Measurements from ENCODE around the gene PLCB4.

PLCB4 gene

DNA sequence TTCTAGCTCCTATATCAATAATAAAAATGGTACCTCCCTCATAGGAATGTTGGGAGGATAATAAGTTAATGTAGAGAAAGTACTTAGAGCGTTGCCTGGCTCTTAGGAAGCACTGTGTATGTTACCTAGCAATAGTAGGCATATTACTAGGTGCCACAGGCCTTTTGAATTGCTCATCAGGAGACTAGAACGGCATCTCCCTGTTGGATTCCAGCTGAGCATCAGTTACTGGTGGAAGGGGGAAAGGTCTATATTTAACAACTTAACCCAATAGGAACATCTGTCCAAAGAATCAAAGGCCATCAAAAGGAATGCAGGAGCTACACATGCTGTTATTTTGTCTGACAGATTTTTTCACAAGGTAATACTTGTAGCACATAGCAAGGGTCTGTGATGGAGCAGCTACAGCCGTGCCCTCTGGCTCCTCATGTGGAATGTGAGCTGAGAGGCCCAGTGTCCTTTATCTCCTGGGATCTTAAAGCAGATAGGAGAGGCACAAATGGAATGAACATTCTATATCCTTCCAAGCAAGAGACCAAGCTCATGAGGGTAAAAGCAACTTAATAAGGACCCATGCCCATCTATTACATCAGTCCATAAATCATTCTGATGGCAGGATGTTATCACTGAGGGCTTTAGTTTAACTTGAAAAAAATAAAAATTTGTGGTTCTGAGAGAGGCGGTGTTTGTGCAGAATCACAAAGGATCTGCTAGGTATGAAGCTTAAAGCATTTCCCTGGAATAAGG lies 260.6 kb downstream of the PLCB4 start:
- DNase-seq (ENCODE audit: extremely low read depth, low read depth): no peak
- TF ChIP-seq CTCF (IDR thresholded peaks at IDR 0.05; ENCODE audit: low read depth, low read length, missing control alignments): no peak
- no peak overlapping the region for H3K4me3 ChIP-seq (replicated peaks; ENCODE audit: low read depth, low read length)

- no peak for TF ChIP-seq CTCF (IDR thresholded peaks at IDR 0.05; ENCODE audit: low read depth, low read length, missing control alignments)
- H3K4me3 ChIP-seq (replicated peaks; ENCODE audit: low read depth, low read length): no peak overlapping the region
- DNase-seq (ENCODE audit: extremely low read depth, low read depth): no peak
Observed at GRCh38 chr20:9330151-9330550, 261.3 kb downstream of the PLCB4 start.

DNA sequence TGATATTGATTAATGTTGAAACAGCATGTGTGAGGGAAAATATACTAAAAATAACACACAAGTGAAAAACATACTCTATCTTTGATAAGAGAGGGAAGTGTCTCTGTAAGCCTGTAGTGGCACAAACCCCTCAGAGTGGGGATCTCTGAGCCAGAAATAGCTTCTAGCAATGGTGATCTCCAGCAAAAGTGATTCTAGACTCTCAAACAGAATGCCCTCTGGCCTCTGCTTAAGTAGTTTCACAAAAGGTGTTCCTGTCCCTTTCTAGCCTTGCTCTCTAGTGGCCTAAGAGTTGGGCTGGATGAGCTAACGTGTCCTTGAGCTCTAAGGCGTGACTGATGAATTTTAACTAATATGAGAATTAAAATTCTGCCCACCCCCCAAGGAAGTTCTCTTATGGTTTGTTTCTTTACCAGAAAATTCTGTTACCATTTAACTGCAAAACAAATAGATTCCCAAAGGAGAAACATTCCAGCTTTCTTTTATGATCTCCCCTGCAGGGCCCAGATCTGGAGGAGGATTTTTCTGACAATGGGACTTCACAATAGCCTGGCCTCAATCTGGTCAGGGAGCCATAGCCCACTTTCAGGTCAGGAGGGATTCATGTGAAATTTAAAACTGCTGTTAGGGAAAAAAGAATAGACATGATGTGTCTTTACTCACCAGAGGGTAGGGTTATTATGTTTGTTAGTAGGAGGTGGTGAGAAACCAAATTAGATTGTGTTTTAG lies 263.0 kb downstream of the PLCB4 start:
- no peak overlapping the region for H3K4me3 ChIP-seq (replicated peaks; ENCODE audit: low read depth, low read length)
- TF ChIP-seq CTCF (IDR thresholded peaks at IDR 0.05; ENCODE audit: low read depth, low read length, missing control alignments): no peak
- DNase-seq (ENCODE audit: extremely low read depth, low read depth): no peak

DNA sequence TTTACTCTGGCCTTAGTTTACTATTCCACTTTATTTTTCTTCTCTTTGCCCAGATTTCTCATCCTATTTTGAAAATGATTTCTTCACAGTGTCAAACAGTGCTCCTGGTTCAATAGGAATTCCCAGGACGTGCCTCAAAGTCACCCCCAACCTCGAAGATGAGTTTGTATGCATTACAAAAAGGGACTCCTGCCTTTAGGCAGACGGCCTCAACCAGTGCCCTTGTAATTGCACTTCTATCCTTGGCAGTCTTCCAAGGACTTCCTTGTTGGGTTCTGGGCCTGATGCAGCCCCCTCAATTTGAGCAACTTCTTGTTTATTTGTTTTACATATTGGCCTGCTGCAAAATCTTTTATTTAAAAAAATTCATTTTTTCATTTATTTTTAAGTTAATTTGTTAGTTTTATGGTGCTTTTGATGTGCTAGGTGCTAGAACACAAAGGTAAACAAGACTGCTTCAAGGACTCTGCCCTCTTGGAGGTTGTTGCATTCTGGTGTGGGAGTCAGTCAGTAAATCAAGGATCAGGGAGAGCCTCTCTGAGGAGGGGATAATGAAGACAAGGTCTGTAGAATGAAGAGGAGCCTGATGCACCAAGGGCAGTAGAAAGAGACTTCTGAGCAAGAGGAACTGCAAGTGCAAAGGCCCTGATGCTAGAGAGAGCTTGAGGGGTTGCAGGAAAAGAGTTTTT lies 264.0 kb downstream of the PLCB4 start:
- no peak for DNase-seq (ENCODE audit: extremely low read depth, low read depth)
- H3K4me3 ChIP-seq (replicated peaks; ENCODE audit: low read depth, low read length): no peak overlapping the region
- TF ChIP-seq CTCF (IDR thresholded peaks at IDR 0.05; ENCODE audit: low read depth, low read length, missing control alignments): no peak

- TF ChIP-seq CTCF (IDR thresholded peaks at IDR 0.05; ENCODE audit: low read depth, low read length, missing control alignments): no peak
- no peak overlapping the region for H3K4me3 ChIP-seq (replicated peaks; ENCODE audit: low read depth, low read length)
- DNase-seq (ENCODE audit: extremely low read depth, low read depth): no peak
Observed at GRCh38 chr20:9334866-9335265, 266.0 kb downstream of the PLCB4 start.

DNA sequence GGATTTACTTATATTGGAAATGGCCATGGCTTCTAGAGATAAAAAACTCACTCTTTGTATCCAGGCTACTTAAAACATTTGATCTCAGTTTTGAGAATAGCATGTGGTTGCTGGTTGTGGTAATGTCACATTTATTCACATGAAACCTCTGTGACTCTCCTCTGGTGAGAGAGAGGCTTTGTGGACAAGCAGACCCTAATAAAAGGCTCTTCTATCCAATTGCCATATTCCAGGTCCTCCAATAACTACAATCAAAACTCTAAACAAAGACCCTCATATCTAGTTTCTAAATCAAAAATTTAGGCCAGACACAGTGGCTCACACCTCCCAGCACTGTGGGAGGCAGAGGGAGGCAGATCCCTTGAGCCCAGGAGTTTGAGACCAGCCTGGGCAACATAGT lies 269.2 kb downstream of the PLCB4 start:
- no peak for DNase-seq (ENCODE audit: extremely low read depth, low read depth)
- H3K4me3 ChIP-seq (replicated peaks; ENCODE audit: low read depth, low read length): no peak overlapping the region
- TF ChIP-seq CTCF (IDR thresholded peaks at IDR 0.05; ENCODE audit: low read depth, low read length, missing control alignments): no peak

Measured in HFF-Myc (cell line).